Measurements from ENCODE around the gene MSH3.

MSH3 gene

DNA sequence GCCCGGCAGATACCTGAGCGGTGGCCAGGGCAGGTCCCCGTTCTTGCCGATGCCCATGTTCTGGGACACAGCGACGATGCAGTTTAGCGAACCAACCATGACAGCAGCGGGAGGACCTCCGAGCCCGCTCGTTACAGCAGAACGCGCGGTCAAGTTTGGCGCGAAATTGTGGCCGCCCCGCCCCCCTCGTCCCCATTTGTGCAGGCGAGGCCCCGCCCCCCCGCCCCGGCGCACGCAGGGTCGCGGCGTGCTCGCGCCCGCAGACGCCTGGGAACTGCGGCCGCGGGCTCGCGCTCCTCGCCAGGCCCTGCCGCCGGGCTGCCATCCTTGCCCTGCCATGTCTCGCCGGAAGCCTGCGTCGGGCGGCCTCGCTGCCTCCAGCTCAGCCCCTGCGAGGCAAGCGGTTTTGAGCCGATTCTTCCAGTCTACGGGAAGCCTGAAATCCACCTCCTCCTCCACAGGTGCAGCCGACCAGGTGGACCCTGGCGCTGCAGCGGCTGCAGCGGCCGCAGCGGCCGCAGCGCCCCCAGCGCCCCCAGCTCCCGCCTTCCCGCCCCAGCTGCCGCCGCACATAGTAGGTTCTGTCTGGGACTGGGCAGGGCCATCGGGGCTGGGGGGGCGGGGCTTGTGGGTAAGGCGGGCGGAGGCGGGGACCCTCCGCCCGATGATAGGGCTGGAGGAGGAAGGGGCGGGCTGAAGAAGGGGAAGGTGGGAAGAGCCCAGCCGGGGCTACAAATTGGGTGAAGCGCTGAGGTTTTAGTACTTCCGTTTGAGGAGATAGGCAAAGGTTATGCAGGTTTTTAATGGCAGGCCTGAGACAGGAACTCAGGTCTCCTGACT is at the start of gene MSH3, which contains the start of gene DHFR:
MSH3 (plus strand) TSS at position 262 of the 840 bp plus-strand sequence; CDS start at position 338, 76 bp downstream.
DHFR (minus strand) TSS at position 593 of the 840 bp plus-strand sequence; CDS start at position 99, 494 bp downstream.
- Mint-ChIP-seq H3K36me3 (ENCODE audit: low read depth) (peaks cover 37% of the 10 kb centered on the region), H3K4me3 (peak within 1 kb of the TSS; percentile 72), H3K27me3 (no peaks in the 10 kb centered on the region), H3K4me1 (ENCODE audit: low read depth) (peaks cover 24% of the 10 kb centered on the region), H3K9me3 (no peaks in the 10 kb centered on the region), H3K27ac (peak within 1 kb of the TSS; percentile 90)
- intact Hi-C loops (cut with micrococcal nuclease) = loop anchor here (1.0 to 10.0 kb wide), 2 partner anchors 166 to 310 kb away; partner anchors contain the start of gene FAM151B

DNA sequence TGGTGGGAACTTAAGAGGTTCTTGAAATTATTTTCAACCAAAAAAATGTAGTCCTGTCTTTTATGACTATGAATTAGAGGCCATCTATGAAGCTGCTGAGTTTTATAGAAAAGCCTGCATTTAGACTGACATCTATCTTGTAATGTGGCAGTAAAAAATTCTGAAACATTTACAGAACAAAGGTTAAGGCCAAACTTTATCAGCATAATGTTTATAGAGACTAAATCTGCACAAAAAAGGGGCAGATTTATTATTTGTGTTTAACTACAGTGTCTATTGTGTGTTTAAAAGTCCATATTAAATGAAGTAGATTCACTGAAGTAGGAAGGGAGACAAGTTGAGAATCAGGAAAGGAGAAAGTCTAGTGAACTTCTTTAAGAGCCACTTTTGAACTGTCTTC is 47.1 kb upstream of the MSH3 start:
- H3K27ac Mint-ChIP-seq = no peak overlapping the region
- intact Hi-C loops (cut with micrococcal nuclease) = no loop called here
- no peaks in the 10 kb centered on the region for H3K36me3 Mint-ChIP-seq (ENCODE audit: low read depth)
- no peak overlapping the region for H3K4me3 Mint-ChIP-seq
- peaks cover 9% of the 10 kb centered on the region for H3K9me3 Mint-ChIP-seq
- H3K27me3 Mint-ChIP-seq = no peaks in the 10 kb centered on the region
- H3K4me1 Mint-ChIP-seq (ENCODE audit: low read depth) = peaks cover 17% of the 10 kb centered on the region

DNA sequence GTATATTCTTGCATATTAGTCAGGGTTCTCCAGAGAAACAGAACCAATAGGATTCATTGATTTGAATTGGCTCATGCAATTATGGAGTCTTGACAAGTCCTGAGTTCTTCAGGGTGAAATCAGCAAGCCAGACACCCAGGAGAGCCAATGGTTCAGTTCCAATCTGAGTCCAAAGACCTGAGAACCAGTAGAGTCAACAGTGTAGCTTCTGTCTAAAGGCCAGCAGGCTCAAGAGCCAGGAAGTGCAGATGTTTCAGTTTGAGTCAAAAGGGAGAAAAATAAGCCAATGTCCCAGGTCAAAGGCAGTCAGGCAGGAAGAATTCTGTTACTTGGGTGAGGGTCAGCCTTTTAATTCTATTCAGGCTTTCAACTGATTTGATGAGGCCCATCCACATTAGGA is 46.6 kb upstream of the MSH3 start:
- no peaks in the 10 kb centered on the region for H3K27me3 Mint-ChIP-seq
- no peak overlapping the region for H3K4me3 Mint-ChIP-seq
- intact Hi-C loops (cut with micrococcal nuclease) = no loop called here
- H3K27ac Mint-ChIP-seq = no peak overlapping the region
- peaks cover 17% of the 10 kb centered on the region for H3K4me1 Mint-ChIP-seq (ENCODE audit: low read depth)
- H3K36me3 Mint-ChIP-seq (ENCODE audit: low read depth) = no peaks in the 10 kb centered on the region
- H3K9me3 Mint-ChIP-seq = peaks cover 9% of the 10 kb centered on the region

DNA sequence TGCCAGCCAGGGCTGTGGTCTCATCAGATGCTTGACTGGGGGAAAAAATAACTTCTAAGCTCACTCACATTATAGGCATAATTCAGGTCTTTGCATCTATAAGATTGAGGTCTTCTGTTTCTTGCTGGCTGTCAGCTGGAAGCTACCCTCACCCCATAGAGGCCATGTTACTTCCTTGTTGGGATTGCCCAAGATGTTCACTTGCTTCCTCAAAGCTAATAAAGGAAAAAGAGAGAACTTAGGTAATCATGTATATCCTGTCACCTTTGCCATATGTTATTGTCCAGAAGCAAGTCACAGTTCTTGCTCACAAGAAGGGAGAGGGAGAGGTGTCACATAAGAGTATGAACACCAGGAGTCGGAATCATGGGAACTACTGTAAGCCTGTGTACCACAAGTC is 45.7 kb upstream of the MSH3 start:
- no peaks in the 10 kb centered on the region for H3K36me3 Mint-ChIP-seq (ENCODE audit: low read depth)
- no peak overlapping the region for H3K4me3 Mint-ChIP-seq

DNA sequence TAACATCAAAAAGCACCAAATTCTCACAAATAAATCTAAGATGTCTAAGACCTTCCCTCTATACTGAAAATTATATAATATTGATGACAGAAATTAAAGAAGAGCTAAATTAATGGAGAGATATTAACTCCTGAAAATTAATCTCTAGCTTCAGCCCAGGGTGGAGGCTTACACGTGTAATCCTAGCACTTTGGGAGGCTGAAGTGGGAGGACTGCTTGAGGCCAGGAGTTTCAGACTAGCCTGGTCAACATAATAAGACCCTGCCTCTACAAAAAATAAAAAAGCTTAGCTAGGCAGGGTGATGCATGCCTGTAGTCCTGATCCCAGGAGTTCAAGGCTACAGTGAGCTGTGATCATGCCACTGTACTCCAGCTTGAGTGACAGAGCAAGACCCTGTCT is 44.8 kb upstream of the MSH3 start:
- H3K4me3 Mint-ChIP-seq = no peak overlapping the region
- no peaks in the 10 kb centered on the region for H3K27me3 Mint-ChIP-seq
- H3K27ac Mint-ChIP-seq = no peak overlapping the region
- intact Hi-C loops (cut with micrococcal nuclease) = no loop called here
- H3K9me3 Mint-ChIP-seq = peaks cover 9% of the 10 kb centered on the region
- H3K36me3 Mint-ChIP-seq (ENCODE audit: low read depth) = no peaks in the 10 kb centered on the region
- H3K4me1 Mint-ChIP-seq (ENCODE audit: low read depth) = peaks cover 17% of the 10 kb centered on the region

More for the DNA sequence above, 45.7 kb upstream of the MSH3 start:
- H3K27me3 Mint-ChIP-seq = no peaks in the 10 kb centered on the region
- peaks cover 9% of the 10 kb centered on the region for H3K9me3 Mint-ChIP-seq
- no peak overlapping the region for H3K27ac Mint-ChIP-seq
- H3K4me1 Mint-ChIP-seq (ENCODE audit: low read depth) = peaks cover 17% of the 10 kb centered on the region
- intact Hi-C loops (cut with micrococcal nuclease) = no loop called here

DNA sequence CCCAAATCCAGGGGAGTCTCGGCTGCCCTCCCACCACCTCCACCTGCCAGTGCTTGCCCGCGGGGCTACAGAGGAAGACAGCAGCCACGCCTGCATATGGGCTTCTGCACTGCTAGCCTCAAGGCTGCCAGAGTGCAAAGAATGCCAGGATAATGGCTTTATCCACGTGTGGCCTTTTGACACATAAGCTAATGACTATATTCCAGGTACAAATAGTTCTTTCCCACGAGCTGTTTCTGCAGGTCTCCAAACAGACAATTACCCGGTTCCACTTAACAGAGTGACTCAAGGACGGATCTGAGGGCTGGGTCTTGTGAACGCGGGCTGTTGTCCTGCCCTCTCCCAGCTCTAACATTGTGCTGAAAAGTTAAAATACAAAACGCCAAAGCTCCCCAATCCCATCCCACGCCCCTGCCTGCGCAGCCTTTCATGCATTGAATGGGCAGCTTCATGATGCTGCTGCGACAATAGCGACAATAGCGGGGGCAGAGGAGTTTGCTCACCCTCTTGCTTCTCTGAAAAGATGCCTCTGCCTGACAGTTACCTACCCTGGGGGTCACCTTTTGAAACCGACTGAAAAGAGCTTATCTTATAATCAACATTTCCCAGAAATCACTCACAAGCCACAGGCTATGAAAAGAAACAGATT is 39.1 kb upstream of the MSH3 start:
- intact Hi-C loops (cut with micrococcal nuclease) = no loop called here
- H3K4me3 Mint-ChIP-seq = no peak overlapping the region
- peaks cover 5% of the 10 kb centered on the region for H3K4me1 Mint-ChIP-seq (ENCODE audit: low read depth)
- H3K27me3 Mint-ChIP-seq = no peaks in the 10 kb centered on the region
- no peak overlapping the region for H3K27ac Mint-ChIP-seq
- peaks cover under 1% of the 10 kb centered on the region for H3K36me3 Mint-ChIP-seq (ENCODE audit: low read depth)
- H3K9me3 Mint-ChIP-seq = peaks cover 10% of the 10 kb centered on the region

DNA sequence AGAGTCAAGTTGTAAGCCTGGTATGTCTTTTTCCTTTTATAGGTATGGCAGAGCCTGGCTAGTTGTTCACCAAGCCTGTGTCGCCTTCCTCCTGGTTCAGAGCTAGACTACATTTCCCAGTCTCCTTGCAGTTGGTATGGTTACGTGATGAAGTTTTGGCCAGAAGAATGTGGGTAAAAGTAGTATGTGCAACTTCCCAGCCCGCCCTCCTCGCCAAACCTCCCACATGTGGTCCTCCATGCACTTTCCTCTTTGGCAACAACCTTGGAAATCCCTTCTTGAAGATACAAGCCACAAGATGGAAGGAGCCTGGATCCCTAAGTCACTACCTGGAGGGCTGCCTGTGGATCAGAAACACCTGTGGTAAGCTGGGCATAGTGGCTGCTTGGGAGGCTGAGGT is 36.0 kb upstream of the MSH3 start:
- Mint-ChIP-seq H3K9me3 (peaks cover 16% of the 10 kb centered on the region), H3K27me3 (no peaks in the 10 kb centered on the region), H3K27ac (no peak overlapping the region), H3K4me3 (no peak overlapping the region), H3K36me3 (ENCODE audit: low read depth) (peaks cover 14% of the 10 kb centered on the region), H3K4me1 (ENCODE audit: low read depth) (peaks cover 24% of the 10 kb centered on the region)
- intact Hi-C loops (cut with micrococcal nuclease) = no loop called here

DNA sequence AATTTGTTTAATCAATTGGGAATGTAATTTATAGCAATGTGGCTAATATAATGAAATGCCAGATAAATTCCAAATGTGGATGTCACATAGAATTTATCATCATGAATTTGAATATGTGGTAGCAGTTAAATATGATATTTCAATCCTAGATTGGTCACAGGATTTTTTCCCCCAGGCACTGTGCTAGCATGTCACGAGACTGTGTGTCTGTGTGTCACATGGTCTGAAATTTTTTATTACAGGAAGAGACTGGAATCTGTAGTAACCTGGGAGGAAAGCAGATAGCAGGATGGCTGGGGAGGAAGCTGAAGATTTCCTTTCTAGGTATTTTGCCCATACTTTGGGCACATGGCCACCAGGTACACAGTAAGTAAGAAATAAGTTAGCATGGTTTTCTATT is 35.4 kb upstream of the MSH3 start:
- Mint-ChIP-seq H3K36me3 (ENCODE audit: low read depth) (peaks cover 14% of the 10 kb centered on the region), H3K27ac (no peak overlapping the region), H3K4me3 (no peak overlapping the region), H3K27me3 (no peaks in the 10 kb centered on the region), H3K9me3 (peaks cover 16% of the 10 kb centered on the region), H3K4me1 (ENCODE audit: low read depth) (peaks cover 31% of the 10 kb centered on the region)
- intact Hi-C loops (cut with micrococcal nuclease) = no loop called here

DNA sequence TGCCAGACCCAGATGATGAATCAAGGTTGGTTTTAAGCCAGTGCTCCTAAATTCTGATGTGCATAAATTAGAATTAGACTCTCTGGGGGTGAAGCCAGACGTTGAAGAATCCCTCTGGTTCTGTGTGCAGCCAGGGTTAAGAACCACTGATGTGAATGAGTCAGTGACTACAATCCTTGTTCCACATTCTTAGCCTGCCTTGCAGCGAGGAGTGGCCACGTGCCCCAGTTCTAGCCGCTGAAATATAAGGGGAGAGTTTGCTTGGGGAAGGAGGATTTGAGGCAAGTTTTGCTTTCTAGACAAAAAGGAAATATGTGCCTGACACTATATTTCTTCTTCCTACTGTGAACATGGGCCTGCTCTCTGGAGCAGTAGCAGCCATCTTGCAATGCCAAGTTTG is 34.2 kb upstream of the MSH3 start:
- no peak overlapping the region for H3K27ac Mint-ChIP-seq
- peaks cover 33% of the 10 kb centered on the region for H3K4me1 Mint-ChIP-seq (ENCODE audit: low read depth)
- peaks cover 16% of the 10 kb centered on the region for H3K9me3 Mint-ChIP-seq

DNA sequence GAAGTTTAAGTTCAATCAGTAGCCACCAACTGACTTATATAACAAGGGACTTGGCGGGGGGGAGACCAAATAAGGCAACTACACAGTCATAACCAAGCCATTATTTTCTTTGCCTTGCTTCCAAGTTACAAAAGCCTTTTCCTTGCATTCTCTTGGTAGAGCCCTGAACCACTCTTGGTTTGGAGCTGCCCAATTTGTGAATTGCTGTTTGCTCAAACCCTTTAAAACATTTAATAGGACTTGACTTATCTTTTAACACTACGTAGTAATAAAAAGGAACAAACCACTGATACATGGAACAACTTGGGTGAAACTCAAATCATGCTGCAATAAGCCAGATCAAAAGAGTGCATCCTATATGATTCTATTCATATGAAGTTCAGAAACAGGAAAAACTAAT is 31.7 kb upstream of the MSH3 start:
- Mint-ChIP-seq H3K27me3 (no peaks in the 10 kb centered on the region), H3K4me3 (no peak overlapping the region), H3K9me3 (peaks cover 16% of the 10 kb centered on the region), H3K27ac (no peak overlapping the region), H3K4me1 (ENCODE audit: low read depth) (peaks cover 33% of the 10 kb centered on the region), H3K36me3 (ENCODE audit: low read depth) (peaks cover 14% of the 10 kb centered on the region)
- intact Hi-C loops (cut with micrococcal nuclease) = no loop called here

More for the DNA sequence above, 34.2 kb upstream of the MSH3 start:
- intact Hi-C loops (cut with micrococcal nuclease) = no loop called here
- Mint-ChIP-seq H3K4me3 (no peak overlapping the region), H3K36me3 (ENCODE audit: low read depth) (peaks cover 14% of the 10 kb centered on the region), H3K27me3 (no peaks in the 10 kb centered on the region)

DNA sequence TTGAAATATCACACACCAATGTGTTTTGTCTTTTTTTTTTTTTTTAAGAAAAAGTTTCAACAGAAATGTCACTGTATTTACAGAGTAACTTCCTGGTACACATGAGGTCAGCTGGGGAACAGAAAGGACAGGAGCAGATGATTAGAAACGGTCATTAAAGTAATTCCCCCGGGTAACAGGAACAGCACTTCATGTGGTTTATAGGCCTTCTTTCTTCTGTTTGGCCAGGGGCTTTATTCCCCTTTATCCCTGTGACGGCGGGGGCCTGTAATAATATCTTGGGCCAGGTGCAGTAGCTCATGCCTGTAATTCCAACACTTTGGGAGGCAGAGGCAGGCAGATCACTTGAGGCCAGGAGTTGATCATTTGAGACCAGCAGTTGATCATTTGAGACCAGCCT is 30.5 kb upstream of the MSH3 start:
- Mint-ChIP-seq H3K36me3 (ENCODE audit: low read depth) (peaks cover 14% of the 10 kb centered on the region), H3K27me3 (no peaks in the 10 kb centered on the region), H3K4me3 (no peak overlapping the region), H3K4me1 (ENCODE audit: low read depth) (peaks cover 33% of the 10 kb centered on the region), H3K27ac (peak overlapping the region; percentile 64), H3K9me3 (peaks cover 16% of the 10 kb centered on the region)
- intact Hi-C loops (cut with micrococcal nuclease) = no loop called here

DNA sequence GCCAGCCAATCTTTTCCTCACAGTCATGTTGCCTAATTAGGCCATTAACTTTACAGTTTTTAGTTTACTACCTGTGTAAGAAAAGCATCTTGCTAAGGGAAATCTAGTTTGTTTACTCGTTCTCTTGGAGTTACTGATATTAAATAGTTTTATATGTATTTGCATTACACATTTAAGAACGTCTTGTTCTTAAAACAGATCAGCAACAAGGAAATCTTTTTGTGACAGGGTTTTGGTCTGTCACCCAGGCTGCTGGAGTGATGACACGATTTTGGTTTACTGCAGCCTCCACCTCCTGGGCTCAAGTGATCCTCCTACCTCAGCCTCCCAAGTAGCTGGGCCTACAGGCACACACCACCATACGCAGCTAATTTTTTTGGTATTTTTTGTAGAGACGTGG is 29.2 kb upstream of the MSH3 start:
- Mint-ChIP-seq H3K4me3 (no peak overlapping the region), H3K4me1 (ENCODE audit: low read depth) (peaks cover 38% of the 10 kb centered on the region), H3K27ac (no peak overlapping the region), H3K27me3 (no peaks in the 10 kb centered on the region), H3K9me3 (peaks cover 16% of the 10 kb centered on the region), H3K36me3 (ENCODE audit: low read depth) (peaks cover 14% of the 10 kb centered on the region)
- intact Hi-C loops (cut with micrococcal nuclease) = no loop called here

DNA sequence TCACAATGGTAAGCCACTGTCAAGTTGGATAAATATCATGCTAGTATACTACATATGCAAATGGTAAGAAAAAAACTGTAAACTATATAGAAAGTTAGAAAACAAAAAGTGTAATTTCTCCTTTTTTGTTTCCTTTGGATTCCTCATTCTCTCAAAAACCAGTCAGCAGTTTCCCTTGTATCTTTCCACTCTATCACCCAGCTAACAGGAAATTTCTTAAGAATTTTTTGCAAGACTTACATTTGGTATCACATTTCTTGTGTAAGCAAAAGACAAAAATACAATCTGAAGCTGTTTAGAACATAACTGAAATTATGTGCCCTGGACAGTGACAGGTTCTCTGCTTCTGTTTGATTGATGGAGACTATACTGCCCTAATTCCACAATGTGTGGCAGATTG is 25.2 kb upstream of the MSH3 start:
- H3K4me1 Mint-ChIP-seq (ENCODE audit: low read depth) = peaks cover 12% of the 10 kb centered on the region
- no peaks in the 10 kb centered on the region for H3K36me3 Mint-ChIP-seq (ENCODE audit: low read depth)
- H3K27me3 Mint-ChIP-seq = no peaks in the 10 kb centered on the region
- H3K4me3 Mint-ChIP-seq = no peak overlapping the region
- peak overlapping the region; percentile 63 for H3K27ac Mint-ChIP-seq
- no peaks in the 10 kb centered on the region for H3K9me3 Mint-ChIP-seq
- intact Hi-C loops (cut with micrococcal nuclease) = no loop called here

Measured in dendritic cell treated with granulocyte-macrophage colony-stimulating factor and Interleukin-4, amounts not matched to agents 40 ng/mL and 50 ng/mL, for 4 days (primary cell).